Spleen (tissue), 3 donors: Measurements from ENCODE around the gene ARHGAP6.

Source experiments
- POLR2A ChIP-seq, 3 donors: fragments of 450-650 bp; IDR thresholded peaks; one replicate each; pipeline ENCODE4 v1.5.1; 2017; ENCODE audit warnings: antibody characterized with exemption in 3 of 3, mild to moderate bottlenecking in 1 of 3
- POLR2AphosphoS5 ChIP-seq, 3 donors: sonication (generic); formaldehyde crosslinking; IDR thresholded peaks; one replicate each; pipeline ENCODE4 v1.5.1; 2017; ENCODE audit warnings: antibody characterized with exemption in 3 of 3

GRCh38 chrX:11460347-11460746 lies 205.4 kb downstream of the ARHGAP6 start:
- TF ChIP-seq POLR2AphosphoS5 (IDR thresholded peaks at IDR 0.05) (no peak), POLR2A (IDR thresholded peaks at IDR 0.05) (no peak)
